SK-N-SH treated with all-trans-retinoic acid at 6 μM for 48 hours (cell line): ENCODE data around the gene YEATS4.

Experiments used
- ATAC-seq: fragments of 200-7000 bp; cut with Tn5 transposase; 3 replicates; pipeline ENCODE4 v1.9.1; 2020; ENCODE audit warnings: mild to moderate bottlenecking, moderate library complexity
- ARNTL ChIP-seq: fragments of 450-650 bp; formaldehyde crosslinking; IDR thresholded peaks from 2 replicates; pipeline ENCODE4 v1.5.0; 2020; ENCODE audit warnings: low read depth, mild to moderate bottlenecking, moderate library complexity, borderline replicate concordance
- CREB5 ChIP-seq: fragments of 250-450 bp; sonication (Bioruptor Pico); IDR thresholded peaks from 2 replicates; pipeline ENCODE4 v1.5.1; 2020; ENCODE audit warnings: low read depth, mild to moderate bottlenecking, moderate library complexity
- CSDC2 ChIP-seq: fragments of 250-450 bp; sonication (Bioruptor Pico); IDR thresholded peaks from 2 replicates; pipeline ENCODE4 v1.5.0; 2020; ENCODE audit warnings: mild to moderate bottlenecking, moderate library complexity
- CSRNP3 ChIP-seq: fragments of 250-450 bp; sonication (Bioruptor Pico); IDR thresholded peaks from 2 replicates; pipeline ENCODE4 v1.5.1; 2021; ENCODE audit warnings: mild to moderate bottlenecking, moderate library complexity
- ESRRG ChIP-seq: fragments of 250-450 bp; sonication (Bioruptor Pico); IDR thresholded peaks from 2 replicates; pipeline ENCODE4 v1.6.1; 2021; ENCODE audit warnings: mild to moderate bottlenecking
- GLIS3 ChIP-seq: fragments of 250-450 bp; sonication (Bioruptor Pico); IDR thresholded peaks from 2 replicates; pipeline ENCODE4 v1.5.0; 2020; ENCODE audit warnings: mild to moderate bottlenecking, moderate library complexity
- ISL1 ChIP-seq: fragments of 250-450 bp; sonication (Bioruptor Pico); IDR thresholded peaks from 2 replicates; pipeline ENCODE4 v2.1.2; 2022; ENCODE audit warnings: mild to moderate bottlenecking, moderate library complexity
- OSR1 ChIP-seq: fragments of 250-450 bp; sonication (Bioruptor Pico); IDR thresholded peaks from 2 replicates; pipeline ENCODE4 v1.8.0; 2022; ENCODE audit warnings: moderate library complexity, mild to moderate bottlenecking, inconsistent platforms
- PATZ1 ChIP-seq: fragments of 250-450 bp; sonication (Bioruptor Pico); IDR thresholded peaks from 2 replicates; pipeline ENCODE4 v1.8.0; 2020; ENCODE audit warnings: mild to moderate bottlenecking, moderate library complexity, borderline replicate concordance
- POU6F1 ChIP-seq: fragments of 250-450 bp; sonication (Bioruptor Pico); IDR thresholded peaks from 2 replicates; pipeline ENCODE4 v1.8.0; 2021; ENCODE audit warnings: low read depth, mild to moderate bottlenecking, moderate library complexity, borderline replicate concordance
- PPARA ChIP-seq: fragments of 250-450 bp; sonication (Bioruptor Pico); IDR thresholded peaks from 2 replicates; pipeline ENCODE4 v1.5.0; 2020; ENCODE audit warnings: mild to moderate bottlenecking, borderline replicate concordance
- RARB ChIP-seq: fragments of 250-450 bp; sonication (Bioruptor Pico); IDR thresholded peaks from 2 replicates; pipeline ENCODE4 v1.8.0; 2021; ENCODE audit warnings: mild to moderate bottlenecking, moderate library complexity
- SNAI2 ChIP-seq: fragments of 250-450 bp; sonication (Bioruptor Pico); IDR thresholded peaks from 2 replicates; pipeline ENCODE4 v1.5.0; 2020; ENCODE audit warnings: mild to moderate bottlenecking, moderate library complexity
- TCF4 ChIP-seq: fragments of 250-450 bp; sonication (Bioruptor Pico); IDR thresholded peaks from 2 replicates; pipeline ENCODE4 v1.8.0; 2021; ENCODE audit warnings: mild to moderate bottlenecking, moderate library complexity, borderline replicate concordance
- TOX ChIP-seq: fragments of 250-450 bp; sonication (Bioruptor Pico); IDR thresholded peaks from 2 replicates; pipeline ENCODE4 v1.8.0; 2021; ENCODE audit warnings: mild to moderate bottlenecking, moderate library complexity, borderline replicate concordance
- TSHZ2 ChIP-seq: fragments of 250-450 bp; sonication (Bioruptor Pico); IDR thresholded peaks from 2 replicates; pipeline ENCODE4 v1.5.0; 2020; ENCODE audit warnings: mild to moderate bottlenecking, moderate library complexity
- ZFP3 ChIP-seq: fragments of 250-450 bp; sonication (Bioruptor Pico); IDR thresholded peaks from 2 replicates; pipeline ENCODE4 v1.5.0; 2020; ENCODE audit warnings: mild to moderate bottlenecking, moderate library complexity
- ZFP30 ChIP-seq: fragments of 450-650 bp; formaldehyde crosslinking; IDR thresholded peaks from 2 replicates; pipeline ENCODE4 v1.5.0; 2022; ENCODE audit warnings: mild to moderate bottlenecking, moderate library complexity
- ZNF565 ChIP-seq: fragments of 450-650 bp; formaldehyde crosslinking; conservative IDR thresholded peaks from 2 replicates; pipeline ENCODE4 v1.5.0; 2020; ENCODE audit warnings: low read depth, mild to moderate bottlenecking, moderate library complexity
- ZNF70 ChIP-seq: fragments of 450-650 bp; formaldehyde crosslinking; IDR thresholded peaks from 2 replicates; pipeline ENCODE4 v1.5.0; 2020; ENCODE audit warnings: mild to moderate bottlenecking, moderate library complexity
- ZNF8 ChIP-seq: fragments of 450-650 bp; formaldehyde crosslinking; IDR thresholded peaks from 2 replicates; pipeline ENCODE4 v1.5.0; 2020; ENCODE audit warnings: mild to moderate bottlenecking, moderate library complexity

Gene YEATS4

GRCh38 chr12:69368171-69368570 is 8.6 kb downstream of the YEATS4 start:
- no peak for ATAC-seq
- TF ChIP-seq ZFP30 (CRISPR knock-in tag): no peak
- TF ChIP-seq ESRRG (CRISPR knock-in tag): no peak
- no peak for TF ChIP-seq SNAI2 (CRISPR knock-in tag)
- no peak for TF ChIP-seq ARNTL (CRISPR knock-in tag)
- TF ChIP-seq ZNF8 (CRISPR knock-in tag): no peak
- TF ChIP-seq CSDC2 (CRISPR knock-in tag): no peak
- no peak for TF ChIP-seq TSHZ2 (CRISPR knock-in tag)
- no peak for TF ChIP-seq ZNF565 (CRISPR knock-in tag)
- TF ChIP-seq CSRNP3 (CRISPR knock-in tag): no peak
- TF ChIP-seq POU6F1 (CRISPR knock-in tag): no peak
- TF ChIP-seq PATZ1 (CRISPR knock-in tag): no peak
- no peak for TF ChIP-seq PPARA (CRISPR knock-in tag)
- TF ChIP-seq ISL1 (CRISPR knock-in tag): no peak
- TF ChIP-seq RARB (CRISPR knock-in tag): no peak

- no peak for ATAC-seq
- TF ChIP-seq ZNF8 (CRISPR knock-in tag) (no peak), ZNF70 (CRISPR knock-in tag) (no peak), SNAI2 (CRISPR knock-in tag) (no peak), CSDC2 (CRISPR knock-in tag) (no peak), CREB5 (no peak), ZFP30 (CRISPR knock-in tag) (no peak), ISL1 (CRISPR knock-in tag) (no peak), RARB (CRISPR knock-in tag) (no peak), OSR1 (CRISPR knock-in tag) (no peak), ARNTL (CRISPR knock-in tag) (no peak), TCF4 (CRISPR knock-in tag) (no peak), ESRRG (CRISPR knock-in tag) (no peak), TOX (CRISPR knock-in tag) (no peak), GLIS3 (CRISPR knock-in tag) (no peak), ZFP3 (no peak)
Measured at GRCh38 chr12:69383074-69383473, 23.5 kb downstream of the YEATS4 start.

- no peak; the same call in 2 of the 3 replicates for ATAC-seq
- no peak for TF ChIP-seq TOX (CRISPR knock-in tag)
- TF ChIP-seq ESRRG (CRISPR knock-in tag): no peak
- TF ChIP-seq GLIS3 (CRISPR knock-in tag): no peak
- no peak for TF ChIP-seq CSRNP3 (CRISPR knock-in tag)
- no peak for TF ChIP-seq TSHZ2 (CRISPR knock-in tag)
- TF ChIP-seq ZNF70 (CRISPR knock-in tag): no peak
- TF ChIP-seq, all 23 proteins: peak for 0
Measured at GRCh38 chr12:69385038-69385437, 25.5 kb downstream of the YEATS4 start.
